AG04450 (cell line): Measurements from ENCODE around the gene PLPP3. TPM values are rescaled to one million over a fixed set of nuclear protein-coding genes. Genes with fewer than 3 reads are reported as not detected.

Experiments
- CTCF ChIA-PET: fragments of 300-600, 350-600 bp; formaldehyde crosslinking; extraction: SDS; loops from one replicate; lab custom pipeline; 2022; ENCODE audit warnings: antibody characterized with exemption, inconsistent platforms; lab: Charles Lee
- POLR2A ChIA-PET: fragments of 350-600 bp; formaldehyde crosslinking; extraction: SDS; loops from one replicate; lab custom pipeline; 2021; ENCODE audit warnings: antibody characterized with exemption, inconsistent platforms; lab: Yijun Ruan, JAX
- DNase-seq: peaks from one replicate; pipeline ENCODE4 v3.0.0-alpha.2; 2011; ENCODE audit warnings: low read depth, low spot score
- H3K27ac ChIP-seq: one replicate; pipeline ENCODE4 v1.5.1; 2012; ENCODE audit warnings: low read depth, low read length, control low read depth
- H3K27me3 ChIP-seq: one replicate; pipeline ENCODE4 v1.6.0; 2012; ENCODE audit warnings: low read length; ENCODE audit not compliant: control insufficient read depth, insufficient read depth
- H3K4me3 ChIP-seq: 2 replicates; pipeline ENCODE4 v1.5.1; 2011; ENCODE audit warnings: mild to moderate bottlenecking, low read depth, low read length, control low read depth
- H3K9me3 ChIP-seq: 2 replicates; pipeline ENCODE4 v1.5.1; 2012; ENCODE audit warnings: low read length; ENCODE audit not compliant: control insufficient read depth, insufficient read depth
- CTCF ChIP-seq: IDR thresholded peaks from 2 replicates; pipeline ENCODE4 v1.5.1; 2011; ENCODE audit warnings: low read depth, low read length, control low read depth, inconsistent platforms
- polyA plus RNA-seq: library from polyadenylated mRNA; depleted of rRNA; stranded (reverse); fragments of >200 nt; gene quantifications from 2 replicates; pipeline ENCODE4 v1.2.3, GENCODE V29; 2011

PLPP3 gene
- polyA plus RNA-seq, 1 experiment: 210 TPM

DNA sequence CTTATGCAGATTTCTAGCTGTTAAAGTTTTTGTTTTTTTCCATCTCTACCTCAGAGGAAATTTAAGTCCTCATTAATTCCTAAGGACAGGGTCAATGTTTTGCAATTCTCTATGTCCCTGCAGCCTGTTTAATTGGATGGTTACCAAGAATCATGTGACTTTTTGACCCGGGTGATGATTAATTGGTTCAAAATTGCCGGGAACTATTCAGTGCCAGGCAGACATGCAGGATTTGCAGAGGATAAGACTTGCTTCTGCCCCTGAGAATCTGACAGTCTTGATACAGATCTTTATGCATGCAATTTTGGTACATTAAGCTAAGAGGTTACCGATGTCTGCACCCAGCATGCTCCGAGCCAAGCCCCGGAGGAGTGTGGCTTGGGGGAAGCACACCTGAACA, 87.9 kb downstream of the PLPP3 start:
- TF ChIP-seq CTCF: no peak
- CTCF ChIA-PET: interaction anchor here (0.6 to 1.8 kb wide), 2 partner anchors 88 to 433 kb away, joined by 3 to 4 read pairs; no protein-coding TSS in a partner anchor
- Histone ChIP-seq H3K4me3 (no peak overlapping the region), H3K27ac (no peak overlapping the region), H3K27me3 (no peaks in the 10 kb centered on the region), H3K9me3 (no peaks in the 10 kb centered on the region)
- POLR2A ChIA-PET: interaction anchor here (0.6 kb wide), 1 partner anchor 1418 kb away, joined by 4 read pairs; no protein-coding TSS in a partner anchor
- no peak for DNase-seq

- Histone ChIP-seq H3K9me3 (no peaks in the 10 kb centered on the region), H3K27ac (no peak overlapping the region), H3K27me3 (no peaks in the 10 kb centered on the region), H3K4me3 (no peak overlapping the region)
- no peak for TF ChIP-seq CTCF
- ChIA-PET POLR2A (interaction anchor here (0.5 kb wide), 1 partner anchor 241 kb away, joined by 3 read pairs; no protein-coding TSS in a partner anchor), CTCF (no interaction called here)
- DNase-seq: no peak
Observed at GRCh38 chr1:56490619-56491018, 88.7 kb downstream of the PLPP3 start.

- ChIA-PET CTCF (no interaction called here), POLR2A (no interaction called here)
- no peaks in the 10 kb centered on the region for H3K9me3 ChIP-seq
- no peak overlapping the region for H3K4me3 ChIP-seq
- no peak for TF ChIP-seq CTCF
- H3K27ac ChIP-seq: no peak overlapping the region
- no peaks in the 10 kb centered on the region for H3K27me3 ChIP-seq
- no peak for DNase-seq
Observed at GRCh38 chr1:56489695-56490094, 89.7 kb downstream of the PLPP3 start.

DNA sequence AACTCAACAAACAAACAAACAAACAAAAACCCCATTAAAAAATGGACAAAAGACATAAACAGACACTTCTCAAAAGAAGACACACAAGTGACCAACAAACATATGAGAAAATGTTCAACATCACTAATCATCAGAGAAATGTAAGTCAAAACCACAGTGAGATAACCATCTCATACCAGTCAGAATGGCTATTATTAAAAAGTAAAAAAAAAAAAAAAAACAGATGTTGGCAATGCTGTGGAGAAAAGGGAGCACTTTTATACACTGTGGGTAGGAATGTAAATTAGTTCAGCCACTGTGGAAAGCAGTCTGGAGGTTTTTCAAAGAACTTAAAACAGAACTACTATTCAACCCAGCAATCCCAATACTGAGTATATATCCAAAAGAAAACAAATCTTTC, 94.7 kb downstream of the PLPP3 start:
- H3K9me3 ChIP-seq: no peaks in the 10 kb centered on the region
- ChIA-PET POLR2A (no interaction called here), CTCF (no interaction called here)
- no peak overlapping the region for H3K27ac ChIP-seq
- no peak for TF ChIP-seq CTCF
- no peaks in the 10 kb centered on the region for H3K27me3 ChIP-seq
- H3K4me3 ChIP-seq: no peak overlapping the region
- no peak for DNase-seq

GRCh38 chr1:56483104-56483503, 96.3 kb downstream of the PLPP3 start:
- DNase-seq: no peak
- TF ChIP-seq CTCF: no peak
- Histone ChIP-seq H3K27ac (no peak overlapping the region), H3K27me3 (no peaks in the 10 kb centered on the region), H3K4me3 (no peak overlapping the region), H3K9me3 (no peaks in the 10 kb centered on the region)
- CTCF ChIA-PET: no interaction called here
- POLR2A ChIA-PET: no interaction called here
